ENCODE results near the gene FRG2C. TPM values are rescaled to one million over a fixed set of nuclear protein-coding genes. Genes with fewer than 3 reads are reported as not detected.
"Not testable (repeated sequence)": the region's sequence is repeated elsewhere in the genome, so short reads cannot be mapped to it uniquely, and the experiment has no call there.

Gene FRG2C
- total RNA-seq, 1 donor from 2014 or later, result not detected

DNA sequence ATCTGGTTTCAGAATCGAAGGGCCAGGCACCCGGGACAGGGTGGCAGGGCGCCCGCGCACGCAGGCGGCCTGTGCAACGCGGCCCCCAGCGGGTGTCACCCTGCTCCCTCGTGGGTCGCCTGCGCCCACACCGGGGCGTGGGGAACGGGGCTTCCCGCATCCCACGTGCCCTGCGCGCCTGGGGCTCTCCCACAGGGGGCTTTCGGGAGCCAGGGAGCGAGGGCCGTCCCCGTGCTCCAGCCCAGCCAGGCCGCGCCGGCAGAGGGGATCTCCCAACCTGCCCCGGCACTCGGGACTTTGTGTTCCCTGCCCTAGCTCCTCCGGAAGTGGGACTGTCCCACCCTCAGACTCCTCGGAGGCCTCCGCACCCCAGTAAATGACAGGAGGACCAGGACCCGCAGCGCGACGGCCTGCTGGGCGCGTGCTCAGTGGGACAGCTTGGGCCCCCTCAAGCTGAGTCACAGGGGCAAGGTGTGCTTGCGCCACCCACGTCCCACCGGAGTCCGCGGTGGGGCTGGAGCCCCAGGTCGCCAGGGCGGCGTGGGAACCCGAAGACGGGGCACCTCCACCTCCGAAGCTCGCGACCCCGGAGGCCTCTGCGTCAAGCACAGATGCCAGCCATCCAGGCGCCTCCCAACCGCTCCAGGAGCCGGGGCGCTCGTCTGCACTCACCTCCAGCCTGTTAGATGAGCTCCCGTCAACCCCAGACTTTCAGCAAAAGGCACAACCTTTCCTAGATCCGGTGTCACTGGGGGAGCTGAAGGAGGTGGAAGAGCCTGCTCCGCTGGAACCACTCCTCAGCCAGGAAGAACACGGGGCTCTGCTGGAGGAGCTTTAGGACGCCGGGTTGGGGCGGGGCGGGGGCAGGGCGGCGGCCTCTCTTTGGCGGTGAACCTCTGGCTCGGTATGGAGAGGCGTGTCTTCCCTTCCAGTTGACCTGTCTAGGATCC, 5.5 kb downstream of the FRG2C start:
- intact Hi-C loops (cut with micrococcal nuclease), result not testable (repeated sequence)

DNA sequence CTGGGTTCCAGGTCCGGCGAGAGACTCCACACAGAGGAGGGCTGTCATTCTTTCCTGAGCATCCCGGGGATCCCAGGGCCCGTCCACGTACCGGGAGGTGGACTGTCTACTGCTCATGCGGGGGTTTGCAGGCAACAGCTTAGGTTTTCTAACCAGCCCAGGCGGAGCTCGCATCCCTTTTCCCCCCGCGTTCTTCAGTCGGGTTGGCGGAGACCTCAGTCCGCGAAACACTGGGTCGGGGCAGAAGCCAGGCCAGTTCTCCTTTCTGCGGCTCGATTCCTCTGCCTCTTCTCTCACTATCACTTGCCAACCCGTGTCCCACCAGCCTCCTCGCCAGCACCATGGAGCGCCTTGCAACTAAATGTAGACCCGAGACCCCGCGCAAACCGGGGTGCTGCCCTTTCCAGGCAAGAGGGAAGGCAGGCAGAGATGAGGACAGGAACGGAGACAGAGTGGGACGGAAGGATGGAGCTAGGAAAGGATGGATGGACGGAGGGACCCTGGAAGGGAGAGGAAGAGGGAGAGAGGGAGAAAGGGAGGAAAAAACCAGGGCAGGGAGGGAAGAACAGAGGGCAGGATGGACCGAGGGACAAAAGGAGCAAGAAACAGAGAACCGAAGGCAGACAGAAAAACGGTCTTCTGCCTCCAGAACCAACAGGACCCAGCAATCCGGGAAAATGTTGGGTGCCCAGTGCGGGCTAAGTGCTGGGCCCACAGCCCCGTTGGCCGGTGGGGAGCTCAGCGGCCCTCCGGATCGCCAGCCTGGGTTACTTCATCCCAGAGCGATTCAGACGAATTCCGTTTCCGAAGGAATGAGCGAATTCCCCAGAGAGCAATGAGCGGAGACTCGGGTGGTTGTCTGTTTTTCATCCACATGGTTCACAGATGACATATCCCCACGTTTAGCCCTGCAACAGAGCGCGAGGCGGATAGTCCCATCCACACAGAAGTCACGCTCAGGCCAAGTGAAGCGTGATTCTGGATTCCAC, 6.5 kb downstream of the FRG2C start:
- intact Hi-C loops (cut with micrococcal nuclease), result not testable (repeated sequence)

DNA sequence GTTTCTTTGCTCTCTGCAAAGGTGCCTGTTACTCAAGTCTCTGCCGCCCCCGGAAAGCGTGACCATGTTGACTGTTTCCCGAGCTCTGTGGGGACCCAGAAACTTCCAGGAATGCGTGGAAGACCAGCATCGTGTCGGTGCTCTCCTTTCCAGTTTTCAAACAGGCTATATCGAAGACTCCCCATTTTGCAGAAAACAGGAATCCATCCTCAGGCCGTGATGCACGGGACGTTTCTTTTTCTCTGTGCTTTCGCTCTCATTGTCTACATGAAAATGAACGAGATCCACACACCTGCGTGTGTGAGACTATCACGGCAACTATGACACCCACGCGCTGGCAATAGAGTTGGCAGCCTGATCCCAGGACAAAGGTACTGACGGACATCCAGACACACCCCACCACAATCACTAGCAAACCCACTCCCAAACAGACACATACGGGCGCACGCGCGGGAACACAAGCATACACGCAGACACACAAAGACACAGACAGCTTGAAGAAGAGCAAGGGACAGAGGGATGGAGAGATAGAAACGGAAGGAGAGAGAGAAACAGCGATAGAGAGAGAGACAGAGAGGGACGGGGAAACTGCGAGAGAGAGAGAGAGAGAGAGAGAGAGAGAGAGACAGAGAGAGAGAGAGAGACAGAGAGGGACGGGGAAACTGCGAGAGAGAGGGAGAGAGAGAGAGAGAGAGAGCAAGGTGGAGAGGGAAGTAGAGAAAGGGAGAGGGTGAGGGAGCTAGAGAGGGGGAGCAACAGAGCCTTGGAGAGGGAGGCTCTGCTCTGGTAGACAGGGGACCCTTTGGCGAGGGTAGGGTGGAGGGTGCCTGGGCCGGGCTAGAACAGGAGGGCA, 7.4 kb downstream of the FRG2C start:
- intact Hi-C loops (cut with micrococcal nuclease), result not testable (repeated sequence)

DNA sequence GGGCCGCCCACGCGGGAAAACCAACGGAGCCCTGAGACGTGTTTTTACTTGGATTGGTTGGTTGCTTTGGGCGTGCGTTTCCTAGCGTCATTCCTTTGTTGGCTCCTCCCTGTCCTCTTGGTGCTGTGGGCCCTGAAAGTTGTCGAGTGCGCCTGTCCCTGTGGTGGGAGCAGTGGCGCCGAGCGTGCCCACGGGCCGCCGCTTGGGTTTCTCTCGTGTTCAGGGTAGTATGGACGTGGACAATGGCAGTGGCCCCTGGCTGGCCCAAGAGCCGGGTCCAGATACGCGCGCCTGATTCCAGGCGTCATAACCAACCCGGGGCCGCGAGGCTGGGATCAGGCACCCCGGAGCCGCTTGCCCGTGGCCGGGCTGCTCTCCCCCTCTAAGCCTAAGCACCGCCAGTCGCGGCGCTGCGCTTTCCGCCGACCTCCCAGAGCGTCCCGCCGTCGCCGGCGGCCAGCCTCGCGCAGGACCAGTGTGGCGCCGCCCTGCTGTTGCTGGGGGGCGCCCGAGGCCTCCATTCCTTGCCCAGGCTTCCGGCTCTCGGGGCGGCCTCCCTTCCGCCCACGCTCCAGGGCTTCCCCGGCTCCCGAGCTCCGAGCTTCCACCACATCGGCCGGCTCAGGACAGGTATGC, 8.1 kb downstream of the FRG2C start:
- intact Hi-C loops (cut with micrococcal nuclease), result not testable (repeated sequence)

DNA sequence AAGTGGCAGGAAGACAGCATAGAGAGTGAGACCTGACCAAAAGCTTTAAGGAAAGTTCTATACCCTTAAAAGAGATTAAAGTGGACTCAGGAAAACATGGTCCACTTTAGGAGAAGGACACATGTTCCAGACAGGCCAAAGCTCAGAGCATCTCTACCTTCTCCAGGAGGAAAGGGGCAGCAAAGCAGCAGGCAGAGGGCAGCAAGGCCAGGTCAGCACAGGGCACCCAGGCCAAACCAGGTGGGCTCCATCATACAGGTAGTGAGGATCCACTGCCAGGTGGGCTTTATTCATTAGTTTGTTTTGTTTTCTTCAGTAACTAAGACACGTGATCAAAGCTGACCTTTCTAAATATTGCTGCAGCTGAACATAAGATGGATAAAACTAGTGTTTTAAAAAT, 19.8 kb downstream of the FRG2C start:
- intact Hi-C loops (cut with micrococcal nuclease), result not testable (repeated sequence)

DNA sequence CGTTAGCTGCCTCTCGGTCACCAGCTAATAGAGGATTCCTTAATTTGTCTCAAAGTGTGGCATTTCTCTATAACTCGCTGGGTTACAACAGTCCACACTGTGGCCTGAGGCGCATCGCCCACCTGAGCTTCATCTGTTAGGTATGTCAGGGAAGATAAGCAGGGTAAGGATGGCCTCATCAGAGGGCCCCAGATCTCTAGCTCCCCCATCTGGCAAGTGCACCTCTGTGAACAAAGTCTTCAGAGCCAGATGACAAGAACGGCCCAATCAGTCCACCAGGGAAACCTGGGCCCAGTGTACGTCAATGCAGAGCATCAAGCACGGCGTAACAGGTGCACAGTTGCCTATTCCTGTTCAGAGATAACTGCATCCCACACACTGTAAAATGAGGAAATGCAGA, 23.2 kb downstream of the FRG2C start:
- intact Hi-C loops (cut with micrococcal nuclease), result no loop called here

GRCh38 chr3:75692061-75692460, 27.9 kb downstream of the FRG2C start:
- intact Hi-C loops (cut with micrococcal nuclease), result no loop called here

Other genes with a start within 250 kb of the FRG2C start
- gene ZNF717, start 121.2 kb downstream of the FRG2C start, total RNA-seq, result 8.3 and 10.2 TPM in 2 replicates